Upper lobe of left lung (tissue), 6 donors: ENCODE data around the gene TAS2R1. TPM values are rescaled to one million over a fixed set of nuclear protein-coding genes. Genes with fewer than 3 reads are reported as not detected.

ENCODE experiments used
- ATAC-seq, 2 donors: fragments of 200-7000 bp; cut with Tn5 transposase; one replicate each; pipeline ENCODE4 v1.9.1; 2022; ENCODE audit warnings: mild to moderate bottlenecking in 2 of 2, moderate library complexity in 2 of 2; ENCODE audit not compliant: low FRiP score in 2 of 2
- DNase-seq, 2 donors: peaks; one replicate each; pipeline ENCODE4 v3.0.0-alpha.2; 2019 to 2020
- H3K27ac ChIP-seq, 4 donors: fragments of 200-600 bp; sonication (generic); one replicate each; pipeline ENCODE4 v1.5.1; 2016 to 2019
- H3K27me3 ChIP-seq, 4 donors: fragments of 200-600 bp; sonication (generic); one replicate each; pipeline ENCODE4 v1.5.1; 2017 to 2019
- H3K36me3 ChIP-seq, 4 donors: fragments of 200-600 bp; sonication (generic); one replicate each; pipeline ENCODE4 v1.5.1; 2016 to 2019
- H3K4me1 ChIP-seq, 4 donors: fragments of 200-600 bp; sonication (generic); one replicate each; pipeline ENCODE4 v1.5.1; 2018 to 2019
- H3K4me3 ChIP-seq, 4 donors: fragments of 200-600 bp; sonication (generic); one replicate each; pipeline ENCODE4 v1.5.1; 2017 to 2019; ENCODE audit warnings: mild to moderate bottlenecking in 2 of 4, moderate library complexity in 1 of 4
- H3K9me3 ChIP-seq, 4 donors: fragments of 200-600 bp; sonication (generic); one replicate each; pipeline ENCODE4 v1.5.1; 2018 to 2019
- CTCF ChIP-seq, 6 experiments: fragments of 450-650 bp in 4 of 6; fragments of 200-600 bp in 2 of 6; sonication (generic) in 2 of 6; IDR thresholded peaks; one replicate each; pipeline ENCODE4 v1.5.1; 2016 to 2019; ENCODE audit warnings: antibody characterized with exemption in 6 of 6
- EP300 ChIP-seq, 4 donors: sonication (generic); formaldehyde crosslinking; IDR thresholded peaks; one replicate each; pipeline ENCODE4 v1.5.1; 2017; ENCODE audit warnings: antibody characterized with exemption in 4 of 4, control low read depth in 2 of 4
- POLR2A ChIP-seq, 4 donors: fragments of 450-650 bp; IDR thresholded peaks; one replicate each; pipeline ENCODE4 v1.5.1; 2016 to 2017; ENCODE audit warnings: antibody characterized with exemption in 4 of 4, mild to moderate bottlenecking in 2 of 4
- POLR2AphosphoS5 ChIP-seq, 2 donors: sonication (generic); formaldehyde crosslinking; IDR thresholded peaks; one replicate each; pipeline ENCODE4 v1.5.1; 2017; ENCODE audit warnings: antibody characterized with exemption in 2 of 2
- WGBS, 2 donors: methylation state at CpG; one replicate each; pipeline ENCODE4 v1.1.5; 2017 to 2018; 5-methylcytosine and 5-hydroxymethylcytosine counted together
- total RNA-seq, 6 donors: library from RNA; depleted of rRNA in 4 of 6; stranded (reverse); fragments of >200 nt in 4 of 6; gene quantifications; one replicate each; pipeline versions ENCODE4 v1.1.0 to v1.2.1, GENCODE V29; 2016 to 2021
- donor health status: DM: no; HTN: no; CAD: no; lungs with moderate emphysema.
- donor health status: DM: no; HTN: yes; CAD: no; lungs with severe emphysema.

The TAS2R1 gene
- total RNA-seq, 6 donors from 2014 or later, result not detected

GRCh38 chr5:9613360-9613759 is 16.8 kb downstream of the TAS2R1 start:
- no peak for ATAC-seq
- no peak for DNase-seq
- WGBS, 2 donors, result 87 to 100% methylated on average over 2 to 3 of the region's 3 CpGs

DNA sequence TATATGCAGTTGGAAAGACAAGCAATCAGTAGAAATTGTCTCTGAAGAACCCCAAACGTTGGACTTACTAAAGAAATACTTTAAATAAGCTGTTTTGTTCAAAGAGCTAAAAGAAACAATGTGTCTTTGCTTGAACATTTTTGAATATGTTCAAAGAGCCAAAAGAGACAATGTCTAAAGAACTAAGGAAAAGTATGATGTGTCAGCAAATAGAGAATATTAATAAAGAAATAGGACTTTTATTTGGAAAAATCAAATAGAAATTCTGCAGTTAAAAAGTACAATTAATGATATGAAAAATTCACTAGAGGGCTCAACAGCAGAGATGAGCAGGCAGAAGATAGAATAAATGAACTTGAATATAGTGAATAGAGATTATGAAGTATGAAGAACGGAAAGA is 19.2 kb downstream of the TAS2R1 start:
- ATAC-seq, result no peak
- Histone ChIP-seq H3K27me3 (no peaks in the 10 kb centered on the region), H3K4me3 (no peak overlapping the region), H3K36me3 (no peaks in the 10 kb centered on the region), H3K4me1 (no peaks in the 10 kb centered on the region), H3K9me3 (no peaks in the 10 kb centered on the region), H3K27ac (no peak overlapping the region)
- TF ChIP-seq POLR2A (IDR thresholded peaks at IDR 0.05) (no peak), POLR2AphosphoS5 (IDR thresholded peaks at IDR 0.05) (no peak), CTCF (IDR thresholded peaks at IDR 0.05) (no peak), EP300 (IDR thresholded peaks at IDR 0.05) (no peak)
- no peak for DNase-seq
- WGBS, 2 donors, result 63 to 65% methylated on average over 2 of the region's 2 CpGs

More at GRCh38 chr5:9613360-9613759, 16.8 kb downstream of the TAS2R1 start:
- Histone ChIP-seq H3K4me3 (no peak overlapping the region), H3K36me3 (no peaks in the 10 kb centered on the region), H3K27ac (no peak overlapping the region), H3K4me1 (no peaks in the 10 kb centered on the region), H3K27me3 (no peaks in the 10 kb centered on the region), H3K9me3 (no peaks in the 10 kb centered on the region)
- TF ChIP-seq EP300 (IDR thresholded peaks at IDR 0.05) (no peak), POLR2AphosphoS5 (IDR thresholded peaks at IDR 0.05) (no peak), POLR2A (IDR thresholded peaks at IDR 0.05) (no peak), CTCF (IDR thresholded peaks at IDR 0.05) (no peak)

GRCh38 chr5:9610364-9610763 is 19.8 kb downstream of the TAS2R1 start:
- DNase-seq (no peak), ATAC-seq (no peak)
- H3K4me1 ChIP-seq, result no peaks in the 10 kb centered on the region
- no peaks in the 10 kb centered on the region for H3K36me3 ChIP-seq
- 72 to 92% methylated on average over 1 of the region's 1 CpG for WGBS, 2 donors
- H3K9me3 ChIP-seq, result no peaks in the 10 kb centered on the region
- TF ChIP-seq EP300 (IDR thresholded peaks at IDR 0.05) (no peak), POLR2A (IDR thresholded peaks at IDR 0.05) (no peak), CTCF (IDR thresholded peaks at IDR 0.05) (no peak), POLR2AphosphoS5 (IDR thresholded peaks at IDR 0.05) (no peak)
- H3K4me3 ChIP-seq, result no peak overlapping the region
- H3K27ac ChIP-seq, result no peak overlapping the region
- H3K27me3 ChIP-seq, result no peaks in the 10 kb centered on the region

DNA sequence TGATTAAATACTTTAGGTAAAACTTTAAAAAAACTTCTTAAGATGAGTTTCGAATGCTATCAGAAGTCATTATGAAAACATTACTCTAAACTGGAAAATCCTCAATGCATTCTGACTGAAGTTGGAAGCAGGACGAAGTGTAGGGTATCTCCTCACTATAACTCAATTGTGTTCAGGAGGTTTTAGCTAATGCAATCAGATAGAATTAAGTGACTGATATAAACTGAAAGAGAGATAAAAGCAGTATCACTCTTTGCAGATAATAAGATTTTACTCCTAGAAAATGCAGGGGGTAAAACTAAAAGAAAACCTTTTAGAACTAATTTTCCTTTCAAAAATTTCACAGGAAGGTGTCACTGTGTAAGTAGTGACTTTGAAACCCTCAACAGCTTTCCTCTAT is 22.1 kb downstream of the TAS2R1 start:
- Histone ChIP-seq H3K4me3 (no peak overlapping the region), H3K4me1 (no peaks in the 10 kb centered on the region), H3K27ac (no peak overlapping the region), H3K27me3 (no peaks in the 10 kb centered on the region), H3K36me3 (no peaks in the 10 kb centered on the region), H3K9me3 (no peaks in the 10 kb centered on the region)
- TF ChIP-seq POLR2A (IDR thresholded peaks at IDR 0.05) (no peak), CTCF (IDR thresholded peaks at IDR 0.05) (no peak), POLR2AphosphoS5 (IDR thresholded peaks at IDR 0.05) (no peak), EP300 (IDR thresholded peaks at IDR 0.05) (no peak)
- DNase-seq, result no peak
- ATAC-seq, result no peak
- 67 to 77% methylated on average over 2 of the region's 2 CpGs for WGBS, 2 donors

GRCh38 chr5:9605041-9605838 is 24.9 kb downstream of the TAS2R1 start:
- DNase-seq, result no peak
- Histone ChIP-seq H3K9me3 (no peaks in the 10 kb centered on the region), H3K4me3 (no peak overlapping the region), H3K4me1 (no peaks in the 10 kb centered on the region), H3K27me3 (no peaks in the 10 kb centered on the region), H3K27ac (no peak overlapping the region), H3K36me3 (no peaks in the 10 kb centered on the region)
- no peak for ATAC-seq
- 89% methylated on average over 6 of the region's 6 CpGs for WGBS, 2 donors
- no peak for TF ChIP-seq EP300 (IDR thresholded peaks at IDR 0.05)
- TF ChIP-seq POLR2A (IDR thresholded peaks at IDR 0.05), result no peak
- no peak for TF ChIP-seq POLR2AphosphoS5 (IDR thresholded peaks at IDR 0.05)
- no peak for TF ChIP-seq CTCF (IDR thresholded peaks at IDR 0.05)
